ENCODE measurements around the gene STPG2.

DNA sequence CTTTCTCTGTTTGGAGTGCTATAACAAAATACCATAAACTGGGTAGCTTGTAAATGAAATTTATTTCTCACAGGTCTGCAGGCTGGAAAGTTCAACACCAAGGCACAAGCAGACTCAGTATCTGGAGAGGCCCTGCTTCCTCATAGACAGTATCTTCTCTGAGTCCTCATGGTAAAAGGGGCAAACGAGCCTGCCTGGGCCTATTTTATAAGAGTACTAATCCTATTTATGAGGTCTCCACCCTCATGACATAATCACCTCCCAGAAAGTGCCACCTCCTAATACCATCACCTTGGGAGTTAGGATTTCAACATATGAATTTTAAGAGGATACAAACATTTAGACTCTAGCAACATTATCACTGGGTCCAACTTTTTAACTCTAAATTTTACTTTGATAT is 200.3 kb downstream of the STPG2 start:
- TF ChIP-seq CTCF (IDR thresholded peaks at IDR 0.05) (no peak), POLR2A (IDR thresholded peaks at IDR 0.05) (no peak), EP300 (IDR thresholded peaks at IDR 0.05) (no peak)

Measured in ovary (tissue), 3 donors.